ENCODE measurements around the gene PLD2.

DNA sequence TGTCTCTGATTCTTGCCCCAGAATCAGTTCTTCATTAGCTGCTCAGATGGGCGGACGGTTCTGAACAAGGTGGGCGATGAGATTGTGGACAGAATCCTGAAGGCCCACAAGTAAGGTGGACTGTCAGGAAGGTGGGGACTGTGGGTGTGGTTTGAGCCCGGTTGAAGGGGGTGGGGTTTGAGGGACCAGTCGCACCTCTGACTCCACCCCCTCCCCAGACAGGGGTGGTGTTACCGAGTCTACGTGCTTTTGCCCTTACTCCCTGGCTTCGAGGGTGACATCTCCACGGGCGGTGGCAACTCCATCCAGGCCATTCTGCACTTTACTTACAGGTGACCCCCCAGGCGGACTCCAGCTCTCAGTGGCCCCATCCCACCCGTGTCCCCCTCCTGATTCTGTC lies 11.3 kb downstream of the PLD2 start:
- TF ChIP-seq GATA2 (IDR thresholded peaks at IDR 0.05; ENCODE audit: low read depth, low read length) (no peak), GATA3 (IDR thresholded peaks at IDR 0.05; ENCODE audit: low read depth, low read length) (no peak)

All from SH-SY5Y (cell line).